Glomerular visceral epithelial cell (primary cell): Measurements from ENCODE around the gene CHST11.

Experiments used
- DNase-seq: peaks from one replicate; pipeline ENCODE4 v3.0.0-alpha.2; 2016; ENCODE audit errors: extremely low spot score

Gene CHST11

DNA sequence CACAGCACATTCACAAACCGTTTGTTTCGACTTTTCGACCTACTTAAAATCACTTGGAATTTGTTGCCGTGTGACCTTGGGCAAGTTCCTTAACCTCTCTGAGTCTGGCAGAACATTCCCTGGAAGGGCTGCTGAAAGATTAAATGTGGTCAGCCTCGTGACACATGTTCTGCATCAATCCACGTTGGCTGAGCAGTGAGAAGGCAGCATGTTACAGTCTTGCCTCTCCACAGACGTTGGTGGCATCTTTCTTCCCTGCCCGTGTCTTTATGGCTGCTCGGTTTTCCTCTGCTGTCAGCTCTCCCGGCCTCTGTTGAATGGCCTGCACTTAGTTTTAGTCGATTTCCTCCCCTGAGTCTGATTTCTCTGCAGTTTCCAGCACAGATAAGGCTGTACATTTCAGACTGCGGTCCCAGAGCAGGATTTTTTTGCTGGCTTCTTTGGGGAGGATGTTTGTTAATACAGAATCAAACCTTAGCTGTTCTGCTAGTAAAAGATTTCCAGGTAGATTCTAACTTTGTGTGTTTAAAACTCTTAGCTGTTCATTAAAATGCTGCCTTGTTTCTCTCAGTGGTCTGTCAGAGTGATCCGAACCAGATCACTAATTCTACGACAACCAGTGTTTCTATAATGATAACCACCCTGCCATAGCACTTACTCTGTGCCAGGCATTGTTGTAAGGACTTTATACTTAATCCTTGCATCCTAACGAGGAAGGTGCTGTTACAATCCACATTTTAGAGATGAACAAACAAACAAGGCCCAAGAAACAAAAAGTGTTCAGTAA, 217.1 kb downstream of the CHST11 start:
- no peak for DNase-seq

DNA sequence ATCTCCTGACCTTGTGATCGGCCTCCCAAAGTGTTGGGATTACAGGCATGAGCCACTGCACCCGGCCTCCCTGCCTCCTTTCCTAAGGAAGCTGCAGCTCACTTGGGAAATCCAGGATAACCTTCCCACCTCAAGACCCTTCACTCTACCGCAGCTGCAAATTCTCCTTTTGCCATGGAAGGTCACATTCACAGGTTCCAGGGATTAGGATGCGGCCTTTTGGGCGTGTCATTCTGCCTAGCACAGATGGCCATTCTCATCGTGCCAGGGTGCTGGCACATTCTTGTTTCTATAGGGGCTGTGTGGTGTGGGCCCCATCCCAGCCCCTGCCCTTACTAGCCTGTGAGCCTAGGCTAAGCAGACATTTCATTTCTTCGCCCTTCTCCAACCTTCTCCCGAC, 219.9 kb downstream of the CHST11 start:
- DNase-seq = no peak

DNA sequence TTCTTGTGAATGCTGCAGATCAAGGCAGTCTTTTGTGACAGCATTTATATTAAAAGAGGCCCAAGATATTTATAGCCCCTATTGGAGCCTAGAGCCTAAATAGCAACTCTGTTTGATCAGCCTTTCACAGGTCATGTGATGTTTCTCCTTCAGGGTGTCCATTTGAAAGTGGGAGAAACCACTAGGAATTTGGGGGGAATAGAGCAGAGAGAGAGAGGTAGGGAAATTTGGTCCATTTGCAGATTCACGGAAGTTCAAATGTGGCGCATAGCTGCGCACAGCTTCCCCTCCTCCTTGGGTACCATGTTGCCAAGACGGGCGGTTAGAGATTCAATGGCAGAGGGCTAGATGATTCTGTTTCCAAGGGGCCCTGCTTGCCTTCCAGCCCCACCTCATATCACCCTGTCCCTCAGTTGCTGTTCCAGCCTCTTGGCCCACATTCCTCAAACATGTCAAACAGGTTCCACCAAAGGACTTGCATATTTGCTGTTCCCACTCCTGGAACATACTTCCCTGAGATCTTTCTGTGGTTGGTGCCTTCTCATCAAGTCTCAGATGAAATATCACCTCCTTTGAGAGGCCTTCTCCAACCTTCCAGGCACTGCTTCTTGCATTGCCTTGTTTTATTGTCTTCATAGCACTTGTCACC, 220.8 kb downstream of the CHST11 start:
- DNase-seq = no peak

DNA sequence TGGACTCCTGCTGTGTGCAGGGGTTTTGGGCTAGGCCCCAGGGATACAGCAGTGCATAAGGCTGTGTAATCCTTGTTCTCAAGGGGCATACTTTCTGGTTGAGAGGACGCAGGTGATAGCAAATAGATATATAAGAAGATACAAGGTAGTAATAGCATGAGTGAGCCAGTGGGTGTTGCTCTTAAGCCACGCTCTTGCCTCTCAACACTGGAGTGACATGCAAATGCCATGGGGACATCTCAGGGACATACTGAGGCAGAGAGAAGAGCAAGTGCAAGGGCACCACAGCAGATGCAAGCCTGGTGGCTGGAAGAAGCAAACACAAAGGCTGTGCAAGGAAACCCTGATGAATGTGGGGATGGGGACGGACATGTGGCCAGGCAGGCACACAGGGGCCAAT, 223.3 kb downstream of the CHST11 start:
- DNase-seq = no peak

DNA sequence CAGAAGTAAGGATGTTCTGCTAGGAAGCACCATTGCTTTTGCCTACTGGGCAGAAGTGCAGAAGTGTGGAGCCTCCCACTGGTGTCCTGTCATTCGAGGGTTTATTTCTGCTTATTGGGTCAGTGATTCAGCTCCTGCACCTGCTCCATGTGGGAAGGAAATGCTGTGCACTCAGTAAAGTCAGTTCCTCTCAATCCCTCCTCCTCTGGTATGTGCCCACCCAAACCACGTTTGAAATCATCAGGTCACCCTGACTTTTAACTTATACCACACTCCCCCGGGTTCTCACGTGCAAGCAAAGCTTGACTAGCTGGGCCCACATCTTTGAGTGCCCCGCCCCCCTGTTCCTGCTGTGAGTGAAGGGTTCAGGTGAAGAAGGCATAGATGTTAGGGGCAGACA, 223.7 kb downstream of the CHST11 start:
- no peak for DNase-seq

DNA sequence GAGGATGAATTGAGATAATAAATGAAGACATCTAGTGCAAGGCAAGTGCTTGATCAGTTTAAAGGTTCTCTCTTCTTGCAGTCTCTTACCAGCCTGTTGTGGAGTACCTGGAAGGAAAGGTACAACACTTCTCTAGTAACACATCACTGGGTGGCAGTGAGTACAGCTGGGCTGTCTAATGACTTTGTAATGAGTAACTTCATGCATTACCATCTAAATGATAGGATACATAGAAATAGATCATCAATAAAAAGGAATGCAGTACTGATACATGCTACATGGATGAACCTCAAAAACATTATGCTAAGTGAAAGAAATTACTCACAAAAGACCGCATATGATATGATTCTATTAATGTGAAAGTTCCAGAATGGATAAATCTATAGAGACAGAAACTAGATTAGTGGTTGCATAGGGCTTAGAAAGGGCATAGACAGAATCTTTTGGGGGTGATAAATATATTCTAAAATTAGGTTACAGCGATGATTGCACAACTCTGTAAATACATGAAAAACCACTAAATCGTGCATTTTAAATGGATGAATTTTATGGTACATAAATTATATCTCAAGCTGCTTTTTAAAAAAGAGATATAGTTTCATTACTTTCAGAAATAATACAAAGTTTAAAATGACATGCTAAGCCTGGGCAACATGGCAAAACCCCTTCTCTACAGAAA, 224.4 kb downstream of the CHST11 start:
- no peak for DNase-seq

DNA sequence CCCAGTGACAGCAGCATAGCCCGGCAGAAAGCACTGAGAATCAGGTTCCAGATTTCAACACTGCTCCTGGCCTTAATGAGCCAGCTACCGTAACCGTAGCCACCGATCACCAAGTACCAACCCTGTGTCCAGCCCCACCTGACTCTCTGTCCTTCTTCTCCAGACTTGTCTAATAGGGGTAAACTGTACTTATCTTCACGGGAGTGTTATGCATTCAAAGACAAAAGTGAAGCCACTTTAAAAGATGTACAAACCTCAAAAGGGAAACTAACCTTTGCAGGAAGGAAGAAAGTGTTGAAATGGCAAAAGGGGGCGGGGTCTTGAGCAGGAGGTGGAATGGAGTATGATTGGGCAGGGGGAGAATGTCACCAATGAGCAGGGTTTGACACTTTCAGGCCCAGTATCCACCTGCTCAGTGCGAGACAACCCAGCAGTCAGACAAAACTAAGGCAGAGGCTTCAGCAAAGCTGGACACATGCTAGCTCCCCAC, 226.1 kb downstream of the CHST11 start:
- no peak for DNase-seq

DNA sequence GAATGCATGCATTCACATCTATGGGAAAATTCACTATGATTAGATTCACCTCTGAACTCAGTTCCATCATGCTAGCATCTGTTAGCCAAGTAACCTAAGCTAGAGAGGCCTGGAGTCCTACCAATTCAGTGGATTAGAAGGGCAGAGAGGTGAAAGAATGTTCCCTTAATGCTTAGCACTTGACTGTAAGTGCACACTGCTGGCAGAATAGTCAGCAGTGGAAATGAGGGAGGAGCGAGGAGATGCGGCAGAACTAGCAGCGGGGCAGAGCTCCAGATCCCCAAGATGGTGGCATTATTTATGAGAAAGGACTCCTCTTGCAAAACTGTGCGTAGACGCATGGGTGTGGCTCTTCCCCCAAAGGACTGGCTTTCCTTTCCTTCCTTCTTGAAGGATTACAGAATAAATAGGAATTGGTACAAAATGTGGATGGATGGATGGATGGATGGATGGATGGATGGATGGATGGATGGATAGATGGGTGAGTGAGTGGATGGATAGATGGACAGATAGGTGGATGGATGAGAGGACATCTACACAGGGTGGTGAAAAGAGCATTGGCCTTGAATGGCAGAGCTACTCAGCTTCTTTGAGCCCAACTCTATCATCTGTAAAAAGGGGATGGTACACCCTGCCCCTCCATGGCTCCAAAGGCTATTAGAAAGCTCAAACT, 227.2 kb downstream of the CHST11 start:
- DNase-seq = no peak

DNA sequence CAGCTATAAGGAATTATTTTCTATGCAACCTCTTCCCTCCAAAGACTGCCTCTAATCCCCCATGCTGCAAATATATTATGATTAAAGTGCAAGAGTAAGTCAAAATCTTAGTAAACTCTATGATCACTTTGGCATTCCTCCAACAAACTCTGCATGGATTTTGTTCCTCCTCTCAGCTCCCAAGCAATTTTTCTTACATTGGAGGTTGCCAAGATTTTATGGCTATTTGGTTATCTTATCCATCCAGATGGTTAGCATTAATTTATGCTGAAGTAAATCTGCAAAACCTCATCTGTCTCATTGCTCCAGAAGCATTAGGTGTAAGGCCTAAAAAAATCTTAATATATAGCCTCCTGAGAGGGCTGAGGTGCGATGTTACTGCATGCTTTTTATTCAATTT, 228.1 kb downstream of the CHST11 start:
- DNase-seq = no peak

DNA sequence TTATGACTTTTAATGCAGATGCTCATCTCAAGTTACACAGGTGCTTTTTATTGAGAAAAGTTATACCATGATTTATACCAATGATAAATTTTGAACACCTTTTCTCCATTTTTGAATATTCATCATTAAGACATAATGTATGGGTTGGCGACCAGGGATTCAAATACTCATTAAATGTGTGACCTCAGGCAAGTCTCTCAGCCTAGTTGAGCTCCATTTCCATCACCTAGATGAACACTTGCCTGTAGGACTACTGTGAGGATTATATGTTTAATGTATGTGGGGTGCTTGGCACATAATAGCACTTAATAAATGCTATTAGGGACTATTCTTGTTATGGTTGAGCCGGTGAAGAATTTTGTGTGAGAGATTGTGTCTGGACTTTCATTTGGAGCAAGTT, 228.6 kb downstream of the CHST11 start:
- no peak for DNase-seq

DNA sequence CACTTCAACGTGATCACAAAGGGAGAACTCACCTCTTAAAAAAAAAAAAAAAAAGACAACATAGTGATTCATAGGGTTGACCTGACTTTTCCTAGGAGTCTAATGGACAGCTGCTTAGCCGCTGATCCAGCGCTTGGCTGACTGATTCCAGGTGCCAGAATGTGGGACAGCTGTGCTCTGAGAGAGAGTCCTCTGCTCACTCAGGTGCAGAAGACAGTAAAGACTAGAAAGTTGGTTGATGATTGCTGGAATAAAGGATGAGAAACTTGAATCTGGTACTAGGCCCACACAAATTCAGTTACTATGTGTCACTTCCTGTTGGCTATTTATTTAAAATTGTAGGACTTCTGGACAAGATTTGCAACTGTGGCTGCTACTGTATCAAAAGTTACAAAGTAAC, 229.4 kb downstream of the CHST11 start:
- DNase-seq = peak; percentile 82

DNA sequence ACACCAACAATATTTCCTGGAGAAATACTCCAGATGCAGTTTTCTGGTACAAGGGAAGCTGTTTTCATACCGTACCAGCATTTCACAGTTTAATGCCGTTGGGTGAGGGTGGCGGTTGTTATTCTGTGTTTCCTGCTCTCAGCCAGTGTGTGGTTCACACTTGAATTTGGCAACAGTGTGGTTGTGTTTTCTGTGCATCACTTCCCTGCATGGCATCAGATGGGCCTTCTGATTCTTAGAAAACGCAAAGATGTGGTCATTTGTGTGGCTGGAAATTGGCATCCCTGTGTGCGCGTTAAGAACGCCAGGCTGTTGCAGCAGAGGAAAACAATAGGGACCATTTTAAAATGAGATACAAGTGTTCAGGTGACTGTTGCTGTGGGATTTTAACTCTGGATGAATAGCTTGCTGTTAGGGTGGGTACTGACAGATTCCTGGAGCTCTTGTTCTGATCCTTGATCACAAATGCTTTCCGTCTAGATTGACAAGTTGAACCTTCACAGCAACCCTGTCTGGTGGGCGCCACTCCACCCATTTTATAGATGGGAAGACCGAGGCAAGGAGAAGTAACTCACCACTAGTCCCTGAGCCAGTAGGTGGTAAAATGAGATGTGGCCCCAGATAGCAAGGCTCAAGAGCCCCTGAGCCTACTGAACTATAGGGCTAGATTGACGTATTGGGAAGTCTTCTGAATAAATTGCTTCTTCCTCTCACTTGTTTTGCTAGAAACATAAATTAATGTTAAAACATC, 231.2 kb downstream of the CHST11 start:
- DNase-seq = no peak

DNA sequence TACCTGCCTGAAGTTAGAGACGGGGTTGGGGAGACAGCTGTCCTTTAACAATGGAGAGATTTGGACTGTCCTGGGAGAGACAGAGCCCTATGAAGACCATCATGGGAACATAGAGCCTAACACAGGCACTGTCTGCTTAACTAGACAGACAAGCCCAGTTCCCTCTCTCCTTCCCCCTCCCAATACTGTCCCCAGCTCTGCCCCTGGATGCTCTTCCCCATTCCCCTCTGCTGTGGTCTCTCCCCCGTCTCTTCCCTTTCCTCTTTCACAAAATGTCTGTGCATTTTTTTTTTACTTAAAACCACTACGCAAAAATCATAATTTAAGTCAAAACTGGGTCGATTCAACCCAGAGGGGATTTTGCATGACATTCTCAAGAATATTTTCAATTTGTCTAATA, 232.9 kb downstream of the CHST11 start:
- DNase-seq = no peak

DNA sequence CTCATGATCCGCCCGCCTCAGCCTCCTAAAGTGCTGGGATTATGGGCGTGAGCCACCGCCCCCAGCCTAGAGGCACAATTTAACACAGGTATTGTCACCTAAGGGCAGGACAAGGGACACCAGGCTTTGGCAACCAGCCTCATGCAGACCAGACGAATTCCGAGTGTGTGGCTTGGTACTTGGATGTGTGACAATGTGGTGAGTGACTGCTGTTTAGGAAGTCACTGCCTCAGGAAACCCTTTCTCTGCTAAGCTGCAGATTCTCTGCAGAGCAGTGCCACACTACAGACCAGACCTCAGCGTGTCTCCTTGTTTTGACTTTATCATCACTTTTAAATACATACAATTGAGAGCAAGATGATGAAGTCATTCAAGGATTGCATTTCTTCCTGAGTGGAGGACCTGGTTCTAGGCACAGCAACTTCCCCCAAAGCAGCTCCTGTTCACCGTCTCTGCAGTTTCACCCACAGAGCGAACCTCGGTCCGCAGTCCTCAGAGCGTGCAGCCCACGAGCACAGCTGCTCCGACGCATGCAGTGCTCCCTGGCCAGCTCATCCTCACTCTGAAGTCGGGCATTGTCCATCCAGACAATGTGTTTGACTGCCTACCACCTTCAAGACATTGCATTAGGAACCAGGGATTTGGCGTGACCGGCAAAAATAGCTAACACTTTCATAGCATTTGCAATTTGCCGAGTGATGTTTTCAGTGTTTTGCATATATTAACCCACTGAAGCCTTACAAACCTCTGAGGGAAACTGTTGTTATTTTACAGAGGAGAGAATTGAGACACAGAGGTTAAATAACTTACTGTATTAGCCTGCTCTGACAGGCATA, 235.2 kb downstream of the CHST11 start:
- DNase-seq = no peak

DNA sequence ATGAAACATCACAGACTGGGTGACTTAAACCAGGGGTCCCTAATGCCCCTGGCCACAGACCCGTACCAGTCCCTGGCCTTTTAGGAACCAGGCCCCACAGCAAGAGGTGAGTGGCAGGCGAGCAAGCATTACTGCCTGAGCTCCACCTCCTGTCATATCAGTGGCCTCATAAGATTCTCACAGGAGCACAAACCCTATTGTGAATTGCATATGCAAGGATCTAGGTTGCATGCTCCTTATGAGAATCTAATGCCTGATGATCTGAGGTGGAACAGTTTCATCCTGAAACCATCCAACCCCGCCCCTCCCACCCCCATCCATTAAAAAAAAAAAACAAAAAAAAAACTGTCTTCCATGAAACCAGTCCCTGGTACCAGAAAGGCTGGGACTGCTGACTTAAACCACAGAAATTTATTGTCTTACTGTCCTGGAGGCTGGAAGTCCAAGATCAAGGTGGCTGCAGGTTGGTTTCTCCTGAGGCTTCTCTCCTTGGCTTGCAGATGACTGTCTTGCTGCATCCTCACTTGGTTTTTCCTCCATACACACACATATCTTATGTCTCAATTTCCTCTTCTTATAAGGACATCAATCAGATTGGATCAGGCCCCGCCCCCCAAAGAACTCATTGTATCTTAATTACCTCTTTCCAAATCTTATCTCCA, 235.9 kb downstream of the CHST11 start:
- DNase-seq = no peak

DNA sequence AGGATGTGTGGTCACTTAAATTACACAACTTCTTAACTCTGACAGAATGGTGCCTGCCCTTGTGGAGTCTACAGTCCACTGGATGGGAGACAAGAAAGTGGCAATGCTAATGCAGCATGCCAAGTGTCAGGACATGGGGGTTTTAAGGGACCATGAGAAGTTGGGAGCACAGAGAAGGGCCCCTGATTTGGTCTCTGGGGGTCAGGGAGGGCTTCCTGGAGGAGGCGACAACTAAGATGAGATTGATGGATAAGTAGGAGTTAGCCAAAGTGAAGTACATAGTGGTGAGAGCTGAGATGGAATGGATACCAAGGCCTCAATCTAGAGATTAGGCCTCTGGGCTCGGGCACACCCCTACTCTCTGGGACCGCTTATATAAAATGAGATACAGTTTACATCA, 236.7 kb downstream of the CHST11 start:
- DNase-seq = no peak

DNA sequence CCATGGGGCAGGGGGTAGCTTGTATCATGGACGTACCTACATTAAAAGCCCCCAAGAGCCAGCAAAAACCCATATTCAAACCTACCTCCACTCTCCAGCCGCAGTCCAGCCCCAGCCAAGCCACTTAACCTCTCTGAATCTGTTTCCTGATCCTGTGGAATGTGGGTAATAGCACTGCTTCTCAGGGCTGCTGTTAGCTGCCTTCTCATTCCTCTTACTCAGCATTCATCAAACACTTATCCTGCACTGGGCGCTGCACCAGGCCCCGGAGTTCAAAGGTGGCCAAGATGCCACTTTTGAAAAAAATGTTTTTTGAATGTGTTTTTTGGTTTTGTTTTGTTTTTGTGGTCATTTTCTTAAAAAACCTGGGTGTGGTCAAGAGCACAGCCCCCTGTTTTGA, 237.4 kb downstream of the CHST11 start:
- no peak for DNase-seq

DNA sequence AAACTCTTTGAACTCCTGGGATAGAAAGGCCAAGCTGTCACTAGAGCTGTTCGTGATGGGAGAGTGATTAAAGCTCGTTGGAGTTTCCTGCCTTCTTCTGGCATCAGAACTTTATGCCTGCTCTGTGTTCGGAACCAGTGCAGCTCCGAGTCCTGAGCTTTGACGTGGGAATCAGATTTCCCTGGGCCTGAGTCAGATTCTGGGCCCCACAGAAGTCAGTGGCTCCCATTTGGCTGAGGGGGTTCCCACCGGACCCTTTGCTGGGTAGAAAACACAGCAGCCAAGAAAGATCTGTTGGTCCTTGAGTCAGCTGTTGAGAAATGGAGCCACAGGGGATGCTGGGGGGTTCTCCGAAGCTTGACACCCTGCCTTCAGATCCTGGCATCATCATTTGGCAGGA, 238.0 kb downstream of the CHST11 start:
- DNase-seq = no peak

DNA sequence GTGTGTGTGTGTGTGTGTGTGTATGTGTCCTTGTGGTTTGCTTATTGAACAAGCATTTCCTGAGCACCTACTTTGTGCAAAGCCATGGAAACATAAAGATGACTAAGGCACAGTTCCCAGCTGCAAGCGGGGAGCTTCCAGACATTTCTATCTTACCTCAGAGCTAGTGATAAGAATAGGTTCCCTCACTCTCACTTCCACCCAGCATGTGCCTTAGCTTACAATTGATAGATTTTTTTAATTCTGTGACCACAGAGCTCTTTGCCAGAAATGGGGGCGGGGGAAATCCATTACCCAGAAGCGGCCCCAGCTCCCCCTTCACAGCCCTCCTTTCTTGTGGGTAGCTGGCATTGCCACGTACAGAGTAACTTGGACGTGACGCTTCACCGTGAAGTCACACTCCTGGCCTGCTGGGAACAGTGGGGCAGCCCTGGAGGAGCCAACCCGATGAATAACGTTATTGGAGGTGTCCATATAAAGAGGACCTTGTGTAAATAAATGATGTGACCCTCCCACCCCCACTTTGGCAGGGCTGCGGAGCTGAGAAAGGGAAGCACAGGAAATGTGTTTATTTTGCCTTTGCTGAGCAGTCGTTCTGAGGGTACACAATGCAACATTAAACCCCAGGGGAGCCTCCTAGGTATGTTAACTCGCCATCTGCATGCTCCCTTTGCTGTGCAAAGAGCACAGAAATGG, 238.9 kb downstream of the CHST11 start:
- DNase-seq = no peak

DNA sequence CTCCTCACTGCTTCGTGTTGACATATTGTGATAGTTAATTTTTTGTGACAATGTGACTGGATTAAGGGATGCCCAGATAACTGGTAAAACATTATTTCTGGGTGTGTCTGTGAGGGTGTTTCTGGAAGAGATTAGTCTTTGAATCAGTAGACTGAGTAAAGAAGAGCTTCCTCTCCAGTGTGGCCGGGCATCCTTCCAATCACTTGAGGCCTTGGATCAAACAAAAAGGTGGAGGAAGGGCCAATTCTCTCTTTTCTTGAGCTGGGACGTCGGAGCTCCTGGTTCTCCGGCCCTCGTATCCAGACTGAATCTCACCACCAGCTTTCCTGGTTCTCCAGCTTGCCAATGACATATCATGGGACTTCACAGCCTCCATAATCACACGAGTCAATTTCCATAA, 240.4 kb downstream of the CHST11 start:
- no peak for DNase-seq
